Mononuclear cell (primary cell): Measurements from ENCODE around the gene ITSN1. TPM values are rescaled to one million over a fixed set of nuclear protein-coding genes. Genes with fewer than 3 reads are reported as not detected.

Source experiments
- H3K27me3 ChIP-seq: 2 replicates; pipeline ENCODE4 v1.6.0; 2011; ENCODE audit warnings: low read length, control low read depth; ENCODE audit not compliant: insufficient read depth
- H3K4me1 ChIP-seq: 2 replicates; pipeline ENCODE4 v1.5.1; 2011; ENCODE audit warnings: mild to moderate bottlenecking, low read length, control low read depth; ENCODE audit not compliant: insufficient read depth
- H3K4me3 ChIP-seq: 2 replicates; pipeline ENCODE4 v1.5.1; 2011; ENCODE audit warnings: mild to moderate bottlenecking, low read length, moderate library complexity
- H3K9me3 ChIP-seq: 2 replicates; pipeline ENCODE4 v1.5.1; 2011; ENCODE audit warnings: low read depth, mild to moderate bottlenecking, control low read depth, low read length
- total RNA-seq: library from RNA; depleted of rRNA; stranded (reverse); fragments of >200 nt; gene quantifications from one replicate; pipeline ENCODE4 v1.2.3, GENCODE V29; 2012

ITSN1 gene
- total RNA-seq, 1 donor = 2.1 TPM

GRCh38 chr21:33808715-33809367 lies 166.5 kb downstream of the ITSN1 start:
- peaks cover 12% of the 10 kb centered on the region for H3K4me1 ChIP-seq
- no peak overlapping the region for H3K4me3 ChIP-seq
- H3K9me3 ChIP-seq = no peaks in the 10 kb centered on the region
- no peaks in the 10 kb centered on the region for H3K27me3 ChIP-seq

GRCh38 chr21:33810766-33811165 lies 168.5 kb downstream of the ITSN1 start:
- H3K9me3 ChIP-seq = no peaks in the 10 kb centered on the region
- H3K4me3 ChIP-seq = no peak overlapping the region
- H3K27me3 ChIP-seq = no peaks in the 10 kb centered on the region
- peaks cover 12% of the 10 kb centered on the region for H3K4me1 ChIP-seq

- Histone ChIP-seq H3K27me3 (no peaks in the 10 kb centered on the region), H3K4me3 (no peak overlapping the region), H3K9me3 (no peaks in the 10 kb centered on the region), H3K4me1 (peaks cover 12% of the 10 kb centered on the region)
These were observed 169.1 kb downstream of the ITSN1 start for GRCh38 chr21:33811167-33812010.

GRCh38 chr21:33813832-33814365 lies 171.6 kb downstream of the ITSN1 start:
- no peaks in the 10 kb centered on the region for H3K9me3 ChIP-seq
- no peak overlapping the region for H3K4me3 ChIP-seq
- H3K4me1 ChIP-seq = peaks cover 12% of the 10 kb centered on the region
- no peaks in the 10 kb centered on the region for H3K27me3 ChIP-seq

GRCh38 chr21:33815143-33815707 lies 172.9 kb downstream of the ITSN1 start:
- Histone ChIP-seq H3K4me3 (no peak overlapping the region), H3K27me3 (no peaks in the 10 kb centered on the region), H3K4me1 (peaks cover 12% of the 10 kb centered on the region), H3K9me3 (no peaks in the 10 kb centered on the region)

GRCh38 chr21:33816174-33816573 lies 173.9 kb downstream of the ITSN1 start:
- Histone ChIP-seq H3K27me3 (no peaks in the 10 kb centered on the region), H3K4me3 (no peak overlapping the region), H3K4me1 (peaks cover 7% of the 10 kb centered on the region), H3K9me3 (no peaks in the 10 kb centered on the region)

- Histone ChIP-seq H3K4me1 (no peaks in the 10 kb centered on the region), H3K27me3 (no peaks in the 10 kb centered on the region), H3K4me3 (no peak overlapping the region), H3K9me3 (no peaks in the 10 kb centered on the region)
These were observed 174.8 kb downstream of the ITSN1 start for GRCh38 chr21:33817138-33817537.

GRCh38 chr21:33817663-33818451 lies 175.6 kb downstream of the ITSN1 start:
- no peaks in the 10 kb centered on the region for H3K9me3 ChIP-seq
- H3K4me3 ChIP-seq = no peak overlapping the region
- no peaks in the 10 kb centered on the region for H3K27me3 ChIP-seq
- no peaks in the 10 kb centered on the region for H3K4me1 ChIP-seq

GRCh38 chr21:33820230-33820770 lies 178.0 kb downstream of the ITSN1 start:
- Histone ChIP-seq H3K9me3 (no peaks in the 10 kb centered on the region), H3K27me3 (no peaks in the 10 kb centered on the region), H3K4me3 (no peak overlapping the region), H3K4me1 (no peaks in the 10 kb centered on the region)

- Histone ChIP-seq H3K4me1 (no peaks in the 10 kb centered on the region), H3K9me3 (no peaks in the 10 kb centered on the region), H3K4me3 (no peak overlapping the region), H3K27me3 (no peaks in the 10 kb centered on the region)
These were observed 178.5 kb downstream of the ITSN1 start for GRCh38 chr21:33820798-33821197.

GRCh38 chr21:33821503-33822322 lies 179.4 kb downstream of the ITSN1 start:
- Histone ChIP-seq H3K4me3 (no peak overlapping the region), H3K9me3 (no peaks in the 10 kb centered on the region), H3K4me1 (no peaks in the 10 kb centered on the region), H3K27me3 (no peaks in the 10 kb centered on the region)

GRCh38 chr21:33824156-33824941 lies 182.0 kb downstream of the ITSN1 start:
- H3K4me1 ChIP-seq = no peaks in the 10 kb centered on the region
- no peaks in the 10 kb centered on the region for H3K27me3 ChIP-seq
- no peak overlapping the region for H3K4me3 ChIP-seq
- H3K9me3 ChIP-seq = no peaks in the 10 kb centered on the region

GRCh38 chr21:33825419-33825818 lies 183.1 kb downstream of the ITSN1 start:
- H3K4me1 ChIP-seq = no peaks in the 10 kb centered on the region
- H3K4me3 ChIP-seq = no peak overlapping the region
- no peaks in the 10 kb centered on the region for H3K9me3 ChIP-seq
- no peaks in the 10 kb centered on the region for H3K27me3 ChIP-seq
